ENCODE results near the gene MTHFD2L.

MTHFD2L gene

GRCh38 chr4:74108457-74109115 is 49.3 kb upstream of the MTHFD2L start:
- no peaks in the 10 kb centered on the region for H3K9me3 ChIP-seq (ENCODE audit: control insufficient read depth, insufficient read depth, low read depth, low read length)
- ChIA-PET CTCF (interaction anchor here (0.6 to 1.8 kb wide), 3 partner anchors 10 to 185 kb away, joined by 4 to 6 read pairs (median 5); partner anchors contain the start of gene CXCL2), POLR2A (no interaction called here)
- H3K4me1 ChIP-seq (ENCODE audit: control insufficient read depth, insufficient read depth, low read length), result no peaks in the 10 kb centered on the region
- TF ChIP-seq ZNF362 (tag by site-specific recombination; IDR thresholded peaks at IDR 0.05) (no peak), ZBTB10 (tag by site-specific recombination; IDR thresholded peaks at IDR 0.05) (no peak), ZNF639 (tag by site-specific recombination; IDR thresholded peaks at IDR 0.05) (no peak), HOXA7 (CRISPR knock-in tag; IDR thresholded peaks at IDR 0.05; ENCODE audit: borderline replicate concordance) (no peak), ZNF354C (tag by site-specific recombination; IDR thresholded peaks at IDR 0.05; ENCODE audit: borderline replicate concordance, low read depth) (no peak)
- H3K36me3 ChIP-seq (ENCODE audit: control insufficient read depth in 2 of 2, insufficient read depth in 1 of 2, low read length in 2 of 2), result no peaks in the 10 kb centered on the region
- no peak overlapping the region for H3K27ac ChIP-seq (ENCODE audit: extremely low read depth, low read depth, low read length)
- H3K4me3 ChIP-seq (ENCODE audit: low read depth, low read length), result no peak overlapping the region

- CTCF ChIA-PET, result interaction anchor here (1.1 to 1.8 kb wide), 3 partner anchors 9 to 23 kb away, joined by 3 to 6 read pairs (median 5); partner anchors contain the start of gene CXCL2
- TF ChIP-seq ZNF398 (tag by site-specific recombination; IDR thresholded peaks at IDR 0.05) (no peak), ZNF350 (tag by site-specific recombination; IDR thresholded peaks at IDR 0.05) (no peak), ZBTB7A (tag by site-specific recombination; IDR thresholded peaks at IDR 0.05; ENCODE audit: low read depth) (no peak)
- no peaks in the 10 kb centered on the region for H3K4me1 ChIP-seq (ENCODE audit: control insufficient read depth, insufficient read depth, low read length)
- H3K4me3 ChIP-seq (ENCODE audit: low read depth, low read length), result no peak overlapping the region
- H3K27ac ChIP-seq (ENCODE audit: extremely low read depth, low read depth, low read length), result no peak overlapping the region
- no peaks in the 10 kb centered on the region for H3K9me3 ChIP-seq (ENCODE audit: control insufficient read depth, insufficient read depth, low read depth, low read length)
- H3K36me3 ChIP-seq (ENCODE audit: control insufficient read depth in 2 of 2, insufficient read depth in 1 of 2, low read length in 2 of 2), result no peaks in the 10 kb centered on the region
- POLR2A ChIA-PET, result no interaction called here
These were observed 48.6 kb upstream of the MTHFD2L start for GRCh38 chr4:74109116-74109869.

- H3K4me3 ChIP-seq (ENCODE audit: low read depth, low read length), result no peak overlapping the region
- CTCF ChIA-PET, result interaction anchor here (1.1 to 1.8 kb wide), 3 partner anchors 8 to 23 kb away, joined by 3 to 6 read pairs (median 5); partner anchors contain the start of gene CXCL2
- no peak overlapping the region for H3K27ac ChIP-seq (ENCODE audit: extremely low read depth, low read depth, low read length)
- TF ChIP-seq SP2 (tag by site-specific recombination; IDR thresholded peaks at IDR 0.05) (no peak), ZNF311 (tag by site-specific recombination; IDR thresholded peaks at IDR 0.05; ENCODE audit: borderline replicate concordance) (no peak)
- POLR2A ChIA-PET, result no interaction called here
- H3K4me1 ChIP-seq (ENCODE audit: control insufficient read depth, insufficient read depth, low read length), result no peaks in the 10 kb centered on the region
- no peaks in the 10 kb centered on the region for H3K36me3 ChIP-seq (ENCODE audit: control insufficient read depth in 2 of 2, insufficient read depth in 1 of 2, low read length in 2 of 2)
- H3K9me3 ChIP-seq (ENCODE audit: control insufficient read depth, insufficient read depth, low read depth, low read length), result no peaks in the 10 kb centered on the region
These were observed 47.9 kb upstream of the MTHFD2L start for GRCh38 chr4:74109870-74110605.
